Measurements from ENCODE around the gene SLC1A7.

SLC1A7 gene

DNA sequence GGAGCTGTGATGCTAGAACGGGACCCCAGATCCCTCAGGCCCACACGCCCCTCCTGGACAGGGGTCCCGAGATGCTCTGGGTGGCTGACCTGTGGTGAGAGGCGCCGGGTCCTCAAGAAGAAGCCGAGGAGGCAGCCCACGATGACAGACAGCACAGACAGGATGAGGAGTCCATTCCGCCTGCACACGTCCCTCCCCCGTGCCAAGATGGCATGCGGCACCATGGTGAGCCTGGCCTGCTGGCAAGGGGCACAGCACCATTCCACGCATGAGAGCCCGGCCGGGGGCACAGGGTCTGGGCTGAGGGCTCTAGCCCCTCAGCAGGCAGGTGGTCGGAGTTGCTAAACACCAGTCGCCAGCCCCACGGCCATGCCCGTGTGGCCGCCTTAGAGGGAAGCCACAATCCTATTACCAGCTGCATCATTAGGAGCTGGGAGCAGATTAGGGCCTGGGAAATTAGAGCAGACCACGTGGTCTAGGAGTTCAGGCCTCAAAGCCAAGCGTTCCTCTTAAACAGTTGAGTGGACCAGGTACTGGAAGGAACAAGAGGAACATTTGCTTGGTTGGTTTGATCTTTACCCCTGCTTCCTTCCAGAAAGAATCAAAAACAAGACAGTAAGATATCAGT lies at the start of gene SLC1A7:
SLC1A7 (minus strand) TSS at position 413 of the 628 bp plus-strand sequence; CDS start at position 224, 189 bp downstream.
- Histone ChIP-seq H3F3A (ENCODE audit: low read depth) (no peaks in the 10 kb centered on the region), H3K9me3 (ENCODE audit: insufficient read depth, low read depth, low read length) (peaks cover 7% of the 10 kb centered on the region; the same call in 1 of the 2 replicates), H3K79me2 (ENCODE audit: insufficient read depth, low read length) (no peaks in the 10 kb centered on the region), H3K27me3 (ENCODE audit: insufficient read depth, low read length, poor library complexity, severe bottlenecking) (no peaks in the 10 kb centered on the region), H3K9me2 (replicated peaks; ENCODE audit: low read depth, low read length) (no peaks in the 10 kb centered on the region), H3K36me3 (ENCODE audit: insufficient read depth, low read length) (no peaks in the 10 kb centered on the region), H3K9ac (ENCODE audit: low read depth, low read length, poor library complexity, severe bottlenecking) (no peak within 1 kb of the TSS), H2AFZ (ENCODE audit: low read length) (no peak within 1 kb of the TSS), H4K20me1 (ENCODE audit: insufficient read depth, low read length, poor library complexity, severe bottlenecking) (no peaks in the 10 kb centered on the region), H3K4me2 (ENCODE audit: low read depth, low read length, poor library complexity, severe bottlenecking) (no peak within 1 kb of the TSS), H3K4me3 (ENCODE audit: low read length, poor library complexity, severe bottlenecking) (no peak within 1 kb of the TSS), H3K4me1 (ENCODE audit: insufficient read depth, low read length, poor library complexity, severe bottlenecking) (no peaks in the 10 kb centered on the region)
- TF ChIP-seq CTCF (conservative IDR thresholded peaks at IDR 0.05; ENCODE audit: low read length), result no peak
- TF ChIP-seq EZH2phosphoT487 (IDR thresholded peaks at IDR 0.05; ENCODE audit: borderline replicate concordance), result no peak

DNA sequence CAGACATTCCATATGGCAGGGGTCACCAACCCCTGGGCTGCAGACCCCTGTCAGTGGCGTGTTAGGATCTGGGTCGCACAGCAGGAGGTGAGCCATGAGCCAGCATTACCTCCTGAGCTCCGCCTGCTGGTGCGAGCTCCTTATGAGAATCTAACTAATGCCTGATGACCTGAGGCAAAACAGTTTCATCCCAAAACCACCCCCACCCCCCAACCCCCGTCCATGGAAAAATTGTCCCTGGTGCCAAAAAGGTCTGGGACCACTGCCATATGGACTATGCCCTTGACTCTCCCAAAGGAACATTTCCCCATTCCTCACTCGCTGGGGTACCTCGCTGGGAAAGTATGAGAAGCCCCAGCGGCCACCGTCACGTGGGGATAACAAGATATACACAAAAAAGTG lies 47.8 kb upstream of the SLC1A7 start:
- H4K20me1 ChIP-seq (ENCODE audit: insufficient read depth, low read length, poor library complexity, severe bottlenecking), result no peaks in the 10 kb centered on the region
- H3K27me3 ChIP-seq (ENCODE audit: insufficient read depth, low read length, poor library complexity, severe bottlenecking), result no peaks in the 10 kb centered on the region

DNA sequence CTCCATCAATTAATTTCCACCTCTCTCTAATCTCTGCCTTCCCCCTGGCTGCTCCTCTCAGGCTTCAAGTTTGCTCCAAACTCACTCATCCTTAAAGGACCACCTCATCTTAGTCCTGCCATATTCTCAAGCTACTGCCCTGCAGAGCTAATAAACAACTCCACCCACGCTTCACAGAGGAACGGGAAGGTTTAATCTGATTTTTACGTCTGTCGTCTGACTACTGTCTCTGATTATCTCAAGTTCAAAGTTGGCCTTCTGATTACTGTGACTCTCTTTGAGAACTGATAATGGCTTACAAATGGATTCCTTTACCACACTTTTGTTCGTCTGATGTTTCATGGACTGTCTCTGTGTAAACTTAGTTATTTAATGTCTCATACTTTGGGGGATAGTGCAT lies 46.6 kb upstream of the SLC1A7 start:
- Histone ChIP-seq H3K9me3 (ENCODE audit: insufficient read depth, low read depth, low read length) (no peaks in the 10 kb centered on the region), H4K20me1 (ENCODE audit: insufficient read depth, low read length, poor library complexity, severe bottlenecking) (no peaks in the 10 kb centered on the region), H3K9me2 (replicated peaks; ENCODE audit: low read depth, low read length) (no peaks in the 10 kb centered on the region), H3K4me2 (ENCODE audit: low read depth, low read length, poor library complexity, severe bottlenecking) (no peak overlapping the region), H3K4me1 (ENCODE audit: insufficient read depth, low read length, poor library complexity, severe bottlenecking) (no peaks in the 10 kb centered on the region), H2AFZ (ENCODE audit: low read length) (no peak overlapping the region), H3F3A (ENCODE audit: low read depth) (no peaks in the 10 kb centered on the region), H3K27me3 (ENCODE audit: insufficient read depth, low read length, poor library complexity, severe bottlenecking) (no peaks in the 10 kb centered on the region), H3K36me3 (ENCODE audit: insufficient read depth, low read length) (no peaks in the 10 kb centered on the region), H3K79me2 (ENCODE audit: insufficient read depth, low read length) (no peaks in the 10 kb centered on the region), H3K9ac (ENCODE audit: low read depth, low read length, poor library complexity, severe bottlenecking) (no peak overlapping the region), H3K4me3 (ENCODE audit: low read length, poor library complexity, severe bottlenecking) (no peak overlapping the region)
- no peak for TF ChIP-seq EZH2phosphoT487 (IDR thresholded peaks at IDR 0.05; ENCODE audit: borderline replicate concordance)

More for the DNA sequence above, 47.8 kb upstream of the SLC1A7 start:
- no peak for TF ChIP-seq CTCF (conservative IDR thresholded peaks at IDR 0.05; ENCODE audit: low read length)
- no peak for TF ChIP-seq EZH2phosphoT487 (IDR thresholded peaks at IDR 0.05; ENCODE audit: borderline replicate concordance)
- H3K9me2 ChIP-seq (replicated peaks; ENCODE audit: low read depth, low read length), result no peaks in the 10 kb centered on the region
- H3F3A ChIP-seq (ENCODE audit: low read depth), result no peaks in the 10 kb centered on the region
- no peaks in the 10 kb centered on the region for H3K9me3 ChIP-seq (ENCODE audit: insufficient read depth, low read depth, low read length)
- H3K79me2 ChIP-seq (ENCODE audit: insufficient read depth, low read length), result no peaks in the 10 kb centered on the region
- no peaks in the 10 kb centered on the region for H3K36me3 ChIP-seq (ENCODE audit: insufficient read depth, low read length)
- no peaks in the 10 kb centered on the region for H3K4me1 ChIP-seq (ENCODE audit: insufficient read depth, low read length, poor library complexity, severe bottlenecking)
- no peak overlapping the region for H3K4me3 ChIP-seq (ENCODE audit: low read length, poor library complexity, severe bottlenecking)
- no peak overlapping the region for H2AFZ ChIP-seq (ENCODE audit: low read length)
- no peak overlapping the region for H3K4me2 ChIP-seq (ENCODE audit: low read depth, low read length, poor library complexity, severe bottlenecking)
- H3K9ac ChIP-seq (ENCODE audit: low read depth, low read length, poor library complexity, severe bottlenecking), result no peak overlapping the region

- no peak overlapping the region for H3K4me2 ChIP-seq (ENCODE audit: low read depth, low read length, poor library complexity, severe bottlenecking)
- no peak for TF ChIP-seq EZH2phosphoT487 (IDR thresholded peaks at IDR 0.05; ENCODE audit: borderline replicate concordance)
- H3K9me2 ChIP-seq (replicated peaks; ENCODE audit: low read depth, low read length), result no peaks in the 10 kb centered on the region
- H4K20me1 ChIP-seq (ENCODE audit: insufficient read depth, low read length, poor library complexity, severe bottlenecking), result no peaks in the 10 kb centered on the region
- H3K4me1 ChIP-seq (ENCODE audit: insufficient read depth, low read length, poor library complexity, severe bottlenecking), result no peaks in the 10 kb centered on the region
- no peaks in the 10 kb centered on the region for H3K36me3 ChIP-seq (ENCODE audit: insufficient read depth, low read length)
- no peaks in the 10 kb centered on the region for H3F3A ChIP-seq (ENCODE audit: low read depth)
- no peaks in the 10 kb centered on the region for H3K79me2 ChIP-seq (ENCODE audit: insufficient read depth, low read length)
- no peak overlapping the region for H3K4me3 ChIP-seq (ENCODE audit: low read length, poor library complexity, severe bottlenecking)
- H2AFZ ChIP-seq (ENCODE audit: low read length), result no peak overlapping the region
- H3K9me3 ChIP-seq (ENCODE audit: insufficient read depth, low read depth, low read length), result no peaks in the 10 kb centered on the region
- H3K27me3 ChIP-seq (ENCODE audit: insufficient read depth, low read length, poor library complexity, severe bottlenecking), result no peaks in the 10 kb centered on the region
- no peak overlapping the region for H3K9ac ChIP-seq (ENCODE audit: low read depth, low read length, poor library complexity, severe bottlenecking)
These were observed 45.7 kb upstream of the SLC1A7 start for GRCh38 chr1:53188099-53188498.
